Keratinocyte (primary cell): ENCODE data around the gene POR. TPM values are rescaled to one million over a fixed set of nuclear protein-coding genes. Genes with fewer than 3 reads are reported as not detected.

Experiments
- DNase-seq: peaks from one replicate; pipeline ENCODE4 v3.0.0-alpha.2; 2011; ENCODE audit warnings: low read depth, missing footprints, low spot score
- FAIRE-seq: peaks from 2 replicates; lab custom pipeline; 2011; peaks lifted over from hg19 to GRCh38; lab: Jason Lieb, UNC
- H2AFZ ChIP-seq: 2 replicates; pipeline ENCODE4 v1.6.0; 2012; ENCODE audit warnings: low read length, control low read depth, inconsistent platforms; ENCODE audit not compliant: control insufficient read depth
- H3K27ac ChIP-seq: 2 replicates; pipeline ENCODE4 v1.5.1; 2011; ENCODE audit warnings: low read length; ENCODE audit not compliant: control insufficient read depth, insufficient read depth
- H3K27me3 ChIP-seq: 3 replicates; pipeline ENCODE4 v1.6.0; 2011; ENCODE audit warnings: low read length; ENCODE audit not compliant: control insufficient read depth, insufficient read depth; ENCODE audit errors: extremely low read depth
- H3K36me3 ChIP-seq, 2 experiments: 2 replicates in 1 of 2; 3 replicates in 1 of 2; pipeline ENCODE4 v1.5.1; 2011; ENCODE audit warnings: low read length in 2 of 2, mild to moderate bottlenecking in 1 of 2; ENCODE audit not compliant: control insufficient read depth in 2 of 2, insufficient read depth in 2 of 2; ENCODE audit errors: extremely low read depth in 1 of 2
- H3K4me1 ChIP-seq: 3 replicates; pipeline ENCODE4 v1.5.1; 2011; ENCODE audit warnings: low read length; ENCODE audit not compliant: control insufficient read depth, insufficient read depth; ENCODE audit errors: extremely low read depth
- H3K4me2 ChIP-seq: 3 replicates; pipeline ENCODE4 v1.6.0; 2011; ENCODE audit warnings: low read depth, low read length; ENCODE audit not compliant: control insufficient read depth, insufficient read depth; ENCODE audit errors: extremely low read depth
- H3K4me3 ChIP-seq, 3 experiments: fragments of 200-600 bp in 1 of 3; sonication (generic) in 1 of 3; 2 replicates in 2 of 3; 3 replicates in 1 of 3; pipeline ENCODE4 v1.5.1; 2011 to 2016; ENCODE audit warnings: low read length in 3 of 3, mild to moderate bottlenecking in 3 of 3, control low read depth in 2 of 3, inconsistent platforms in 1 of 3, low read depth in 1 of 3, mixed read lengths in 1 of 3, mixed run types in 1 of 3, moderate library complexity in 1 of 3; ENCODE audit not compliant: control insufficient read depth in 2 of 3, insufficient read depth in 2 of 3; ENCODE audit errors: extremely low read depth in 1 of 3
- H3K79me2 ChIP-seq: 2 replicates; pipeline ENCODE4 v1.6.0; 2012; ENCODE audit warnings: low read length; ENCODE audit not compliant: control insufficient read depth, insufficient read depth
- H3K9ac ChIP-seq: 3 replicates; pipeline ENCODE4 v1.6.0; 2011; ENCODE audit warnings: low read length; ENCODE audit not compliant: control insufficient read depth, insufficient read depth; ENCODE audit errors: extremely low read depth
- H3K9me1 ChIP-seq: 3 replicates; pipeline ENCODE4 v1.6.0; 2011; ENCODE audit warnings: low read length; ENCODE audit not compliant: control insufficient read depth, insufficient read depth; ENCODE audit errors: extremely low read depth
- H3K9me3 ChIP-seq: 2 replicates; pipeline ENCODE4 v1.5.1; 2012; ENCODE audit warnings: low read depth, low read length; ENCODE audit not compliant: control insufficient read depth
- H4K20me1 ChIP-seq: 3 replicates; pipeline ENCODE4 v1.6.0; 2011; ENCODE audit warnings: low read length; ENCODE audit not compliant: control insufficient read depth, insufficient read depth; ENCODE audit errors: extremely low read depth
- CTCF ChIP-seq, 3 experiments: IDR thresholded peaks in 1 of 3; conservative IDR thresholded peaks in 1 of 3; optimal IDR thresholded peaks in 1 of 3; 2 replicates in 2 of 3; 3 replicates in 1 of 3; pipeline versions ENCODE3 to v1.5.1; 2011; ENCODE audit warnings: low read length in 3 of 3, mild to moderate bottlenecking in 3 of 3, moderate library complexity in 2 of 3, control low read depth in 1 of 3, inconsistent platforms in 1 of 3; ENCODE audit not compliant: insufficient read depth in 2 of 3; ENCODE audit errors: extremely low read depth in 1 of 3
- EZH2 ChIP-seq: IDR thresholded peaks from one replicate; pipeline ENCODE4 v1.6.1; 2012; ENCODE audit warnings: inconsistent platforms, mild to moderate bottlenecking, low read length, moderate library complexity
- dilution Hi-C: fragments of 300-500 bp; cut with MboI; formaldehyde crosslinking; loops from one replicate; pipeline ENCODE4 v1.7.0; 2020; ENCODE audit warnings: low sequenced_read_pairs; ENCODE audit not compliant: extremely low pct_ligation_motif_present
- polyA plus RNA-seq, 5 experiments: library from polyadenylated mRNA; depleted of rRNA in 3 of 5; stranded (reverse) in 3 of 5; stranded (forward) in 1 of 5; unstranded in 1 of 5; fragments of >200 nt; gene quantifications; 1 replicate in 1 of 5; 2 replicates in 3 of 5; 3 replicates in 1 of 5; pipeline versions ENCODE4 v1.2.1 to v1.2.3, GENCODE V29; 2011 to 2012; ENCODE audit warnings: missing spikeins in 2 of 5, low read depth in 1 of 5, low replicate concordance in 1 of 5

Gene POR
- polyA plus RNA-seq, 1 donor (not counting 4 experiments of a cell fraction or from before 2014, with no cell fraction given): 28.6 TPM

GRCh38 chr7:75896803-75897327 lies 18.1 kb upstream of the POR start:
- DNase-seq (no peak), FAIRE-seq (no peak)
- Histone ChIP-seq H3K9me1 (no peaks in the 10 kb centered on the region), H3K9ac (no peak overlapping the region), H3K27ac (no peak overlapping the region), H3K4me2 (no peak overlapping the region), H3K27me3 (no peaks in the 10 kb centered on the region), H2AFZ (no peak overlapping the region), H3K36me3 (no peaks in the 10 kb centered on the region), H3K79me2 (no peaks in the 10 kb centered on the region), H3K4me3 (no peak overlapping the region), H4K20me1 (no peaks in the 10 kb centered on the region), H3K9me3 (no peaks in the 10 kb centered on the region), H3K4me1 (peaks cover 17% of the 10 kb centered on the region)
- dilution Hi-C loops: no loop called here
- TF ChIP-seq CTCF (optimal IDR thresholded peaks at IDR 0.05 in 1 of 3, IDR thresholded peaks at IDR 0.05 in 1 of 3, conservative IDR thresholded peaks at IDR 0.05 in 1 of 3; ENCODE audit: extremely low read depth in 1 of 3, insufficient read depth in 2 of 3, low read length in 3 of 3) (no peak), EZH2 (no peak)

- no peak overlapping the region for H3K27ac ChIP-seq
- no peaks in the 10 kb centered on the region for H3K27me3 ChIP-seq
- H3K9me1 ChIP-seq: no peaks in the 10 kb centered on the region
- H3K4me1 ChIP-seq: peaks cover 5% of the 10 kb centered on the region
- no peak overlapping the region for H3K4me3 ChIP-seq
- DNase-seq: no peak
- no peak overlapping the region for H3K4me2 ChIP-seq
- dilution Hi-C loops: no loop called here
- no peaks in the 10 kb centered on the region for H3K79me2 ChIP-seq
- no peak overlapping the region for H2AFZ ChIP-seq
- no peak for FAIRE-seq
- no peaks in the 10 kb centered on the region for H3K9me3 ChIP-seq
- H4K20me1 ChIP-seq: no peaks in the 10 kb centered on the region
- no peak for TF ChIP-seq EZH2
- no peak for TF ChIP-seq CTCF (optimal IDR thresholded peaks at IDR 0.05 in 1 of 3, IDR thresholded peaks at IDR 0.05 in 1 of 3, conservative IDR thresholded peaks at IDR 0.05 in 1 of 3; ENCODE audit: extremely low read depth in 1 of 3, insufficient read depth in 2 of 3, low read length in 3 of 3)
- H3K9ac ChIP-seq: no peak overlapping the region
- no peaks in the 10 kb centered on the region for H3K36me3 ChIP-seq
These were observed 14.2 kb upstream of the POR start for GRCh38 chr7:75900617-75901315.
